ENCODE results near the gene PNO1.
A peak's percentile ranks its signal among the peaks of the same experiment; 100 is the strongest.
"Not testable (repeated sequence)": the region's sequence is repeated elsewhere in the genome, so short reads cannot be mapped to it uniquely, and the experiment has no call there.

PNO1 gene

GRCh38 chr2:68157402-68158133, at the start of gene PNO1:
Gene PNO1 (plus strand): TSS chr2:68157888. CDS start chr2:68157935, 47 bp downstream.
- CTCF ChIA-PET = interaction anchor here (0.5 to 0.6 kb wide), 2 partner anchors 35 to 93 kb away, joined by 3 to 4 read pairs; no protein-coding TSS in a partner anchor

GRCh38 chr2:68108120-68108519, 49.6 kb upstream of the PNO1 start:
- TF ChIP-seq L3MBTL2 (conservative IDR thresholded peaks at IDR 0.05) (no peak), ELF4 (IDR thresholded peaks at IDR 0.05) (no peak), SP1 (IDR thresholded peaks at IDR 0.05) (no peak), ZNF384 (IDR thresholded peaks at IDR 0.05) (no peak), PKNOX1 (IDR thresholded peaks at IDR 0.05) (no peak), TARDBP (IDR thresholded peaks at IDR 0.05) (no peak), FOXK2 (IDR thresholded peaks at IDR 0.05) (no peak), CTBP1 (IDR thresholded peaks at IDR 0.05; ENCODE audit: borderline replicate concordance) (no peak), ARNT (IDR thresholded peaks at IDR 0.05) (no peak)
- no peak for DNase-seq (ENCODE audit: extremely low spot score)
- ChIA-PET POLR2A (no interaction called here), CTCF (no interaction called here)

More at GRCh38 chr2:68157402-68158133, at the start of gene PNO1:
- TF ChIP-seq L3MBTL2 (conservative IDR thresholded peaks at IDR 0.05) = peak; percentile 81
- no peak for TF ChIP-seq FOXK2 (IDR thresholded peaks at IDR 0.05)
- peak; percentile 24; the same call in 1 of the 2 replicates for TF ChIP-seq ELF4 (IDR thresholded peaks at IDR 0.05)
- POLR2A ChIA-PET = interaction anchor here (0.6 to 1.4 kb wide), 6 partner anchors 10 to 146 kb away, joined by 3 to 4 read pairs (median 3); partner anchors contain the start of gene C1D
- peak; percentile 96 for DNase-seq (ENCODE audit: extremely low spot score)

GRCh38 chr2:68110102-68110501, 47.6 kb upstream of the PNO1 start:
- POLR2A ChIA-PET = interaction anchor here (1.2 kb wide), 1 partner anchor 47 kb away, joined by 5 read pairs; the partner anchor contains the start of gene C1D
- CTCF ChIA-PET = no interaction called here
- TF ChIP-seq NFRKB (IDR thresholded peaks at IDR 0.05) (no peak), CTBP1 (IDR thresholded peaks at IDR 0.05; ENCODE audit: borderline replicate concordance) (no peak), PKNOX1 (IDR thresholded peaks at IDR 0.05) (no peak), ZNF384 (IDR thresholded peaks at IDR 0.05) (no peak), SP1 (IDR thresholded peaks at IDR 0.05) (no peak), FOXK2 (IDR thresholded peaks at IDR 0.05) (no peak), HDGF (IDR thresholded peaks at IDR 0.05; ENCODE audit: borderline replicate concordance) (no peak), SUZ12 (IDR thresholded peaks at IDR 0.05) (no peak), FOXA1 (IDR thresholded peaks at IDR 0.05) (no peak), FOXM1 (IDR thresholded peaks at IDR 0.05; ENCODE audit: borderline replicate concordance) (no peak), L3MBTL2 (conservative IDR thresholded peaks at IDR 0.05) (no peak), ARNT (IDR thresholded peaks at IDR 0.05) (no peak), ELF4 (IDR thresholded peaks at IDR 0.05) (no peak), BHLHE40 (IDR thresholded peaks at IDR 0.05; ENCODE audit: borderline replicate concordance) (no peak), LEF1 (IDR thresholded peaks at IDR 0.05; ENCODE audit: borderline replicate concordance) (no peak), TARDBP (IDR thresholded peaks at IDR 0.05) (no peak)
- DNase-seq (ENCODE audit: extremely low spot score) = no peak

GRCh38 chr2:68115965-68116364, 41.7 kb upstream of the PNO1 start:
- TF ChIP-seq ELF4 (IDR thresholded peaks at IDR 0.05) (no peak), LEF1 (IDR thresholded peaks at IDR 0.05; ENCODE audit: borderline replicate concordance) (no peak), FOXA1 (IDR thresholded peaks at IDR 0.05) (no peak), PKNOX1 (IDR thresholded peaks at IDR 0.05) (no peak), FOXK2 (IDR thresholded peaks at IDR 0.05) (no peak), FOXM1 (IDR thresholded peaks at IDR 0.05; ENCODE audit: borderline replicate concordance) (no peak), HDGF (IDR thresholded peaks at IDR 0.05; ENCODE audit: borderline replicate concordance) (no peak), SUZ12 (IDR thresholded peaks at IDR 0.05) (no peak), CTBP1 (IDR thresholded peaks at IDR 0.05; ENCODE audit: borderline replicate concordance) (no peak), TARDBP (IDR thresholded peaks at IDR 0.05) (no peak)
- no peak for DNase-seq (ENCODE audit: extremely low spot score)
- ChIA-PET POLR2A (no interaction called here), CTCF (no interaction called here)

GRCh38 chr2:68117922-68118321, 39.8 kb upstream of the PNO1 start:
- DNase-seq (ENCODE audit: extremely low spot score); CTCF ChIA-PET; POLR2A ChIA-PET: not testable (repeated sequence)

GRCh38 chr2:68118816-68119215, 38.9 kb upstream of the PNO1 start:
- TF ChIP-seq PKNOX1 (IDR thresholded peaks at IDR 0.05) (no peak), NFRKB (IDR thresholded peaks at IDR 0.05) (no peak), FOXA1 (IDR thresholded peaks at IDR 0.05) (no peak), ELF4 (IDR thresholded peaks at IDR 0.05) (no peak)
- ChIA-PET POLR2A (no interaction called here), CTCF (no interaction called here)
- no peak for DNase-seq (ENCODE audit: extremely low spot score)
